Measurements from ENCODE around the gene PPP2R5A. TPM values are rescaled to one million over a fixed set of nuclear protein-coding genes. Genes with fewer than 3 reads are reported as not detected.

The PPP2R5A gene
- total RNA-seq, 2 experiments from 2014 or later, result 44.3 to 46.2 TPM

- ChIA-PET CTCF (interaction anchor here (1.1 to 1.8 kb wide), 3 partner anchors 20 to 615 kb away, joined by 3 to 5 read pairs (median 4); no protein-coding TSS in a partner anchor), POLR2A (no interaction called here)
- H3K4me3 Mint-ChIP-seq, result no peak overlapping the region
- ATAC-seq (ENCODE audit: poor library complexity) (no peak), DNase-seq (no peak)
- no peak overlapping the region for H3K27ac Mint-ChIP-seq
- peaks cover 2% of the 10 kb centered on the region for H3K9me3 Mint-ChIP-seq
- Histone ChIP-seq H3K9me3 (ENCODE audit: control insufficient read depth in 1 of 2, insufficient read depth in 1 of 2, low read length in 2 of 2) (no peaks in the 10 kb centered on the region), H3K4me1 (ENCODE audit: insufficient read depth, low read length) (peaks cover 19% of the 10 kb centered on the region), H3K27ac (ENCODE audit: low read depth in 1 of 2, low read length in 2 of 2) (no peak overlapping the region), H3K36me3 (ENCODE audit: insufficient read depth, low read length) (peaks cover 10% of the 10 kb centered on the region), H3K4me3 (ENCODE audit: low read length) (no peak overlapping the region), H3K27me3 (ENCODE audit: control insufficient read depth in 1 of 2, insufficient read depth in 2 of 2, low read length in 2 of 2) (no peaks in the 10 kb centered on the region)
- no peak for TF ChIP-seq CTCF (IDR thresholded peaks at IDR 0.05)
- no peaks in the 10 kb centered on the region for H3K27me3 Mint-ChIP-seq
- intact Hi-C loops (cut with DNase I, micrococcal nuclease), result no loop called here
- H3K4me1 Mint-ChIP-seq (ENCODE audit: low read depth), result peaks cover 74% of the 10 kb centered on the region
- peaks cover 57% of the 10 kb centered on the region for H3K36me3 Mint-ChIP-seq (ENCODE audit: low read depth)
These were observed 28.4 kb downstream of the PPP2R5A start for GRCh38 chr1:212313616-212314015.

- Histone ChIP-seq H3K36me3 (ENCODE audit: insufficient read depth, low read length) (peaks cover under 1% of the 10 kb centered on the region), H3K27me3 (ENCODE audit: control insufficient read depth in 1 of 2, insufficient read depth in 2 of 2, low read length in 2 of 2) (no peaks in the 10 kb centered on the region), H3K27ac (ENCODE audit: low read depth in 1 of 2, low read length in 2 of 2) (no peak overlapping the region), H3K4me3 (ENCODE audit: low read length) (no peak overlapping the region), H3K9me3 (ENCODE audit: control insufficient read depth in 1 of 2, insufficient read depth in 1 of 2, low read length in 2 of 2) (no peaks in the 10 kb centered on the region), H3K4me1 (ENCODE audit: insufficient read depth, low read length) (peaks cover 16% of the 10 kb centered on the region)
- ATAC-seq (ENCODE audit: poor library complexity) (no peak), DNase-seq (no peak)
- ChIA-PET POLR2A (no interaction called here), CTCF (interaction anchor here (1.8 kb wide), 1 partner anchor 21 kb away, joined by 5 read pairs; no protein-coding TSS in a partner anchor)
- Mint-ChIP-seq H3K27ac (no peak overlapping the region), H3K9me3 (peaks cover 2% of the 10 kb centered on the region), H3K4me1 (ENCODE audit: low read depth) (peaks cover 64% of the 10 kb centered on the region), H3K27me3 (no peaks in the 10 kb centered on the region), H3K36me3 (ENCODE audit: low read depth) (peaks cover 46% of the 10 kb centered on the region), H3K4me3 (no peak overlapping the region)
- intact Hi-C loops (cut with DNase I, micrococcal nuclease), result no loop called here
- no peak for TF ChIP-seq CTCF (IDR thresholded peaks at IDR 0.05)
These were observed 30.0 kb downstream of the PPP2R5A start for GRCh38 chr1:212315184-212315583.

- Histone ChIP-seq H3K27me3 (ENCODE audit: control insufficient read depth in 1 of 2, insufficient read depth in 2 of 2, low read length in 2 of 2) (no peaks in the 10 kb centered on the region), H3K9me3 (ENCODE audit: control insufficient read depth in 1 of 2, insufficient read depth in 1 of 2, low read length in 2 of 2) (no peaks in the 10 kb centered on the region), H3K36me3 (ENCODE audit: insufficient read depth, low read length) (no peaks in the 10 kb centered on the region), H3K4me1 (ENCODE audit: insufficient read depth, low read length) (peaks cover 16% of the 10 kb centered on the region), H3K27ac (ENCODE audit: low read depth in 1 of 2, low read length in 2 of 2) (no peak overlapping the region), H3K4me3 (ENCODE audit: low read length) (no peak overlapping the region)
- Mint-ChIP-seq H3K36me3 (ENCODE audit: low read depth) (peaks cover 40% of the 10 kb centered on the region), H3K27ac (peak overlapping the region; percentile 7), H3K27me3 (no peaks in the 10 kb centered on the region), H3K9me3 (peaks cover 2% of the 10 kb centered on the region), H3K4me1 (ENCODE audit: low read depth) (peaks cover 57% of the 10 kb centered on the region), H3K4me3 (no peak overlapping the region)
- ChIA-PET CTCF (no interaction called here), POLR2A (interaction anchor here (0.6 kb wide), 1 partner anchor 50 kb away, joined by 3 read pairs; no protein-coding TSS in a partner anchor)
- DNase-seq, result peak in 4 of 14 experiments; percentile 15 to 47 (median 27)
- intact Hi-C loops (cut with DNase I, micrococcal nuclease), result no loop called here
- peak; percentile 15 for TF ChIP-seq CTCF (IDR thresholded peaks at IDR 0.05)
- no peak for ATAC-seq (ENCODE audit: poor library complexity)
These were observed 30.7 kb downstream of the PPP2R5A start for GRCh38 chr1:212315907-212316306.

Measured in CD4-positive, alpha-beta T cell (primary cell).